Lower leg skin (tissue), 3 donors: Measurements from ENCODE around the gene CYP11A1.

ENCODE experiments used
- POLR2A ChIP-seq, 2 donors: fragments of 450-650 bp; IDR thresholded peaks; one replicate each; pipeline ENCODE4 v1.6.1; 2016 to 2017; ENCODE audit warnings: antibody characterized with exemption in 2 of 2, mild to moderate bottlenecking in 1 of 2, moderate library complexity in 1 of 2
- TF ChIP-seq, protein P1 (sequence below), 3 donors: fragments of 450-650 bp; IDR thresholded peaks; one replicate each; pipeline ENCODE4 v1.5.1; 2016; ENCODE audit warnings: antibody characterized with exemption in 3 of 3, mild to moderate bottlenecking in 3 of 3, moderate library complexity in 2 of 3

DNA sequence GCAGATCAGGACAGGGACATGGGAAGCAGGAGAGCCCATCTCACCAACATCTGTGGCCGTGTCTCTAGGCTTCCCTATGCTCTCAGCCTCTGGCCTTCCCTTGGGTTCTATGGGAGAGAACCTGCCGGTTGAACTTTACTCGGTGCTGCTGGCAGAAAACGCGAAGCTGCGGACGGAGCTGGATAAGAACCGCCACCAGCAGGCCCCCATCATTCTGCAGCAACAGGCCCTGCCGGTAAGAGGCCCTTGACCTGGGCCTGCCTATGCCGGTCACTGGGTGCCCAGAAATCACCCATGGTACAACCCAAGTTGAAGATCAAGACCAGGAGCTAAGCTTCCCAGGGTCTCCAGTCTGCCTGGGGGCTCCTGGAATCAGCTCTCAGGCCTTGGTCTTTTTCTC lies 34.8 kb downstream of the CYP11A1 start:
- TF ChIP-seq, protein P1, sequence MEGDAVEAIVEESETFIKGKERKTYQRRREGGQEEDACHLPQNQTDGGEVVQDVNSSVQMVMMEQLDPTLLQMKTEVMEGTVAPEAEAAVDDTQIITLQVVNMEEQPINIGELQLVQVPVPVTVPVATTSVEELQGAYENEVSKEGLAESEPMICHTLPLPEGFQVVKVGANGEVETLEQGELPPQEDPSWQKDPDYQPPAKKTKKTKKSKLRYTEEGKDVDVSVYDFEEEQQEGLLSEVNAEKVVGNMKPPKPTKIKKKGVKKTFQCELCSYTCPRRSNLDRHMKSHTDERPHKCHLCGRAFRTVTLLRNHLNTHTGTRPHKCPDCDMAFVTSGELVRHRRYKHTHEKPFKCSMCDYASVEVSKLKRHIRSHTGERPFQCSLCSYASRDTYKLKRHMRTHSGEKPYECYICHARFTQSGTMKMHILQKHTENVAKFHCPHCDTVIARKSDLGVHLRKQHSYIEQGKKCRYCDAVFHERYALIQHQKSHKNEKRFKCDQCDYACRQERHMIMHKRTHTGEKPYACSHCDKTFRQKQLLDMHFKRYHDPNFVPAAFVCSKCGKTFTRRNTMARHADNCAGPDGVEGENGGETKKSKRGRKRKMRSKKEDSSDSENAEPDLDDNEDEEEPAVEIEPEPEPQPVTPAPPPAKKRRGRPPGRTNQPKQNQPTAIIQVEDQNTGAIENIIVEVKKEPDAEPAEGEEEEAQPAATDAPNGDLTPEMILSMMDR (IDR thresholded peaks at IDR 0.05): no peak
- TF ChIP-seq POLR2A (IDR thresholded peaks at IDR 0.05): no peak
